Breast epithelium (tissue), 4 donors: ENCODE results near the gene MYO3B. TPM values are rescaled to one million over a fixed set of nuclear protein-coding genes. Genes with fewer than 3 reads are reported as not detected.
A peak's percentile ranks its signal among the peaks of the same experiment; 100 is the strongest.

Source experiments
- DNase-seq, 2 donors: peaks; one replicate each; pipeline ENCODE4 v3.0.0-alpha.2; 2019; ENCODE audit warnings: low spot score in 2 of 2
- H3K27ac ChIP-seq, 2 donors: fragments of 200-600 bp; sonication (generic) in 1 of 2; one replicate each; pipeline ENCODE4 v1.5.1; 2016 to 2019; ENCODE audit warnings: mild to moderate bottlenecking in 1 of 2
- H3K27me3 ChIP-seq, 2 donors: fragments of 200-600 bp; sonication (generic) in 1 of 2; one replicate each; pipeline versions ENCODE4 v1.5.1 to v1.6.0; 2017 to 2019; ENCODE audit warnings: control low read depth in 1 of 2, mild to moderate bottlenecking in 1 of 2
- H3K36me3 ChIP-seq: fragments of 200-600 bp; one replicate; pipeline ENCODE4 v1.5.1; 2019
- H3K4me1 ChIP-seq, 2 donors: fragments of 200-600 bp; sonication (generic); one replicate each; pipeline ENCODE4 v1.5.1; 2016 to 2019; ENCODE audit warnings: control low read depth in 1 of 2
- H3K4me3 ChIP-seq, 3 donors: fragments of 200-600 bp; sonication (generic); 1 replicate in 2 of 3; 2 replicates in 1 of 3; pipeline ENCODE4 v1.5.1; 2016 to 2019; ENCODE audit warnings: mild to moderate bottlenecking in 3 of 3, moderate library complexity in 2 of 3
- H3K9me3 ChIP-seq, 2 donors: fragments of 200-600 bp; sonication (generic) in 1 of 2; one replicate each; pipeline ENCODE4 v1.5.1; 2016 to 2019; ENCODE audit warnings: control low read depth in 1 of 2
- CTCF ChIP-seq, 3 donors: fragments of 450-650 bp; IDR thresholded peaks; one replicate each; pipeline ENCODE4 v1.5.1; 2016 to 2017; ENCODE audit warnings: antibody characterized with exemption in 3 of 3, mild to moderate bottlenecking in 3 of 3, moderate library complexity in 3 of 3
- POLR2A ChIP-seq: fragments of 450-650 bp; IDR thresholded peaks from one replicate; pipeline ENCODE4 v1.6.1; 2016; ENCODE audit warnings: antibody characterized with exemption, mild to moderate bottlenecking, moderate library complexity
- POLR2AphosphoS5 ChIP-seq, 3 donors: sonication (generic); formaldehyde crosslinking; IDR thresholded peaks; one replicate each; pipeline ENCODE4 v1.6.1; 2017; ENCODE audit warnings: antibody characterized with exemption in 3 of 3
- intact Hi-C: fragments of 100-400 bp; cut with DNase I; formaldehyde crosslinking; loops from one replicate; pipeline ENCODE4 v1.15.1; 2023; ENCODE audit warnings: low total_unique reads
- total RNA-seq, 3 donors: library from RNA; depleted of rRNA; stranded (reverse); fragments of >200 nt; gene quantifications; one replicate each; pipeline ENCODE4 v1.1.0, GENCODE V29; 2016

Gene MYO3B
- under 1 TPM; 0.15 to 0.98 (median 0.16) TPM for total RNA-seq

GRCh38 chr2:170177950-170178781, at the start of gene MYO3B:
MYO3B (plus strand) TSS chr2:170178147; CDS start chr2:170178288, 141 bp downstream.
- DNase-seq, result no peak
- no peak within 1 kb of the TSS for H3K4me3 ChIP-seq
- TF ChIP-seq CTCF (IDR thresholded peaks at IDR 0.05) (no peak), POLR2A (no peak), POLR2AphosphoS5 (IDR thresholded peaks at IDR 0.05) (no peak)
- no peaks in the 10 kb centered on the region for H3K4me1 ChIP-seq
- H3K27me3 ChIP-seq, result no peaks in the 10 kb centered on the region
- intact Hi-C loops, result no loop called here
- H3K9me3 ChIP-seq, result no peaks in the 10 kb centered on the region
- H3K27ac ChIP-seq, result peak within 1 kb of the TSS in 1 of 2 donors; percentile 26
- H3K36me3 ChIP-seq, result no peaks in the 10 kb centered on the region

GRCh38 chr2:170139276-170139967, 38.5 kb upstream of the MYO3B start:
- TF ChIP-seq POLR2AphosphoS5 (IDR thresholded peaks at IDR 0.05), result no peak
- TF ChIP-seq POLR2A, result no peak
- TF ChIP-seq CTCF (IDR thresholded peaks at IDR 0.05), result no peak
- Histone ChIP-seq H3K36me3 (no peaks in the 10 kb centered on the region), H3K9me3 (peaks cover 0 to 3% of the 10 kb centered on the region in 2 donors), H3K4me3 (no peak overlapping the region), H3K27ac (no peak overlapping the region), H3K4me1 (no peaks in the 10 kb centered on the region), H3K27me3 (no peaks in the 10 kb centered on the region)
- intact Hi-C loops, result no loop called here
- no peak for DNase-seq

GRCh38 chr2:170140561-170140960, 37.4 kb upstream of the MYO3B start:
- H3K9me3 ChIP-seq, result no peaks in the 10 kb centered on the region
- no peaks in the 10 kb centered on the region for H3K4me1 ChIP-seq
- no peak overlapping the region for H3K4me3 ChIP-seq
- H3K36me3 ChIP-seq, result no peaks in the 10 kb centered on the region
- DNase-seq, result no peak
- TF ChIP-seq POLR2AphosphoS5 (IDR thresholded peaks at IDR 0.05), result no peak
- TF ChIP-seq CTCF (IDR thresholded peaks at IDR 0.05), result no peak
- no peak for TF ChIP-seq POLR2A
- intact Hi-C loops, result no loop called here
- H3K27ac ChIP-seq, result no peak overlapping the region
- no peaks in the 10 kb centered on the region for H3K27me3 ChIP-seq

- H3K27me3 ChIP-seq, result no peaks in the 10 kb centered on the region
- intact Hi-C loops, result no loop called here
- no peak overlapping the region for H3K4me3 ChIP-seq
- TF ChIP-seq POLR2AphosphoS5 (IDR thresholded peaks at IDR 0.05), result no peak
- TF ChIP-seq CTCF (IDR thresholded peaks at IDR 0.05), result no peak
- TF ChIP-seq POLR2A, result no peak
- H3K36me3 ChIP-seq, result no peaks in the 10 kb centered on the region
- H3K27ac ChIP-seq, result no peak overlapping the region
- H3K4me1 ChIP-seq, result no peaks in the 10 kb centered on the region
- DNase-seq, result no peak
- no peaks in the 10 kb centered on the region for H3K9me3 ChIP-seq
Observed at GRCh38 chr2:170141865-170142264, 36.1 kb upstream of the MYO3B start.

GRCh38 chr2:170142502-170142901, 35.4 kb upstream of the MYO3B start:
- Histone ChIP-seq H3K36me3 (no peaks in the 10 kb centered on the region), H3K4me3 (no peak overlapping the region), H3K27me3 (no peaks in the 10 kb centered on the region), H3K9me3 (no peaks in the 10 kb centered on the region), H3K27ac (no peak overlapping the region), H3K4me1 (no peaks in the 10 kb centered on the region)
- DNase-seq, result no peak
- intact Hi-C loops, result no loop called here
- TF ChIP-seq POLR2A, result no peak
- TF ChIP-seq POLR2AphosphoS5 (IDR thresholded peaks at IDR 0.05), result no peak
- no peak for TF ChIP-seq CTCF (IDR thresholded peaks at IDR 0.05)
